C4-2B (cell line): ENCODE measurements around the gene NR2F1-AS1.

ENCODE experiments used
- ZFX ChIP-seq: fragments of 450-650 bp; IDR thresholded peaks from 2 replicates; pipeline ENCODE4 v1.6.1; 2017
- TF ChIP-seq, protein P1 (sequence below): fragments of 450-650 bp; conservative IDR thresholded peaks from 2 replicates; pipeline ENCODE4 v1.5.1; 2017; ENCODE audit warnings: mild to moderate bottlenecking

DNA sequence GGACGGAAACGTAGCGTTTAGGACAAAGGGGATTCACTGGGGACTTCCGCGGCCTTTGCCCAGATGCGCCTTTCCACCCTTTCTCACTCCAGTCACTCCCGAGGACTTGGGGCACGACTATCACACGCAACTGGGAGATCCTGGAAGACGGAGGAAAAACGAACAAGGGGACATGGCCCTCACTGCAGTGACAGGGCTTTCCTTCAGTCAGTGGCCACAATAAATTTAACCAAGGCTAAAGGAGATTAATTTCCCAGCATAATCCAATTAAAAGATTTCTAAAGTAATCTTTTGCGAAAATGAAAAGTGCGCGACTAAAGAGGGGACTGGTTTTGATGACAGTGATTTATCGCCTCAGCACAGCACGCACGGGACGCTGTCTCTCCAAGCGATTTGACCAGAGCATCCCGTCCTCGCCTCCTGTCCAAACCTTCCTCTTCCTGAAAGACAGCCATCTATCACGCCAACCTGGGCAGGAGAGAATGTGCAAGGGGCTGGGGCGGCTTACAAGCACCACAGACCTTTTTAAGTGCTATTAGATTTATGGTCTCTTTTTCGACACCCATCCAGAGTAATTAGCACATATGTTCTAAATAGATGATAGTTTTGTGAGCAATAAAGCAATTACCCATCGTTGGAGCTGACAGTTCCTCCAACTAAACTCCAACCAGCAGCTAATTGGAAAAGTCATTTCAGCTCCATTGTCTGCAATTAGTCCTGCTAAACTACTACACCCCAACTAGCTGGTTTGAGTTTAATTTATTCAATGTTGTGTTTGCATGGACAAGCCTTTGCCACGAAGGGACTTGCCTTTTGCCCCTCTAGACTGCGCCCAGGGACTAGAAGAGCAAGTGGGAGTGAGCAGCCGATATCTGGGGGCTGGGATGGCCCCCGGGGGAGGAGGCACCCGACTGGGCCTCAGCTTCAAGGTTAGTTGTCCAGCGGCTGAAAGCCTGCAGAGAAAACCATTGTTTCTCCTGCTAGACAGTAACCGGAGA lies 7.4 kb downstream of the NR2F1-AS1 start:
- TF ChIP-seq ZFX: no peak
- TF ChIP-seq, protein P1, sequence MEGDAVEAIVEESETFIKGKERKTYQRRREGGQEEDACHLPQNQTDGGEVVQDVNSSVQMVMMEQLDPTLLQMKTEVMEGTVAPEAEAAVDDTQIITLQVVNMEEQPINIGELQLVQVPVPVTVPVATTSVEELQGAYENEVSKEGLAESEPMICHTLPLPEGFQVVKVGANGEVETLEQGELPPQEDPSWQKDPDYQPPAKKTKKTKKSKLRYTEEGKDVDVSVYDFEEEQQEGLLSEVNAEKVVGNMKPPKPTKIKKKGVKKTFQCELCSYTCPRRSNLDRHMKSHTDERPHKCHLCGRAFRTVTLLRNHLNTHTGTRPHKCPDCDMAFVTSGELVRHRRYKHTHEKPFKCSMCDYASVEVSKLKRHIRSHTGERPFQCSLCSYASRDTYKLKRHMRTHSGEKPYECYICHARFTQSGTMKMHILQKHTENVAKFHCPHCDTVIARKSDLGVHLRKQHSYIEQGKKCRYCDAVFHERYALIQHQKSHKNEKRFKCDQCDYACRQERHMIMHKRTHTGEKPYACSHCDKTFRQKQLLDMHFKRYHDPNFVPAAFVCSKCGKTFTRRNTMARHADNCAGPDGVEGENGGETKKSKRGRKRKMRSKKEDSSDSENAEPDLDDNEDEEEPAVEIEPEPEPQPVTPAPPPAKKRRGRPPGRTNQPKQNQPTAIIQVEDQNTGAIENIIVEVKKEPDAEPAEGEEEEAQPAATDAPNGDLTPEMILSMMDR: no peak
